T-helper 1 cell (primary cell): ENCODE data around the gene MFAP3L.

ENCODE experiments used
- DNase-seq, 5 donors: peaks; one replicate each; pipeline ENCODE4 v3.0.0-alpha.2; 2012 to 2020

MFAP3L gene

DNA sequence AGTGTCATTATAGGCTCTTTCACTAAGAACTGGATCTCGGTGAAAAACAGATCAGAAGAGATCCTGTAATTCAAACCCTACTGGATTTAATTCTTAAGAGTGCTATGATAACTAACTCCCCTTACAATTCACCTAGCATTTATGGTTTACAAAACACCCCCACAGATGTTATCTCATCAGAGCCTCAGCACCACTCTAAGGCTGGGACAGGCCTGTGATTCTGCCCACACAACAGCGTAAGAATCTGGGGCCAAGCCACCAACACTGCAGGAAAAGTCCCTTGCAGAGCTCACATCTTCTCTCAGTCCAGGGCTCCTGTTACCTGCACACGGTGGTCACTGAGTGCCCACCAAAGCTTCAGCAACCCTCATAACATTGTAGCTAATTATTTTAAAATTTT, 8.9 kb downstream of the MFAP3L start:
- no peak for DNase-seq

DNA sequence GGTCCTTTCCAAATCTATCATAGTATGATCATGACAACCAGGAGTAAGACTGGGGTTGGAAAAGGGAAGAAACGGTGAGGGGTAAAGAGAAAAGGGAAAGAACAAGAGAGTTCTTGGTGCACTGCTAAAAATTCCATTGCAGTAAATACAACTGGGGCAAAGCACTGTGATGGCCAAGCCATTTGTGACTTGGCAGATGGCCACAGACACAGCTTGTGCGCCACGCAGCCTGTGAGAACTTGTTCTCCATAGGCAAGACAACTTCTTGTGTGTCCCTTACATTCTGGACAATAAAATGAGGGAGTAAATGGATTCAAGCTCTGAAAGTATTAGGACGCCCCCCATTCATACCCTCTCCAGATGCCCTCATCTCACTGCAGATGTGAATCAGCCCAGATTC, 10.9 kb downstream of the MFAP3L start:
- no peak for DNase-seq

DNA sequence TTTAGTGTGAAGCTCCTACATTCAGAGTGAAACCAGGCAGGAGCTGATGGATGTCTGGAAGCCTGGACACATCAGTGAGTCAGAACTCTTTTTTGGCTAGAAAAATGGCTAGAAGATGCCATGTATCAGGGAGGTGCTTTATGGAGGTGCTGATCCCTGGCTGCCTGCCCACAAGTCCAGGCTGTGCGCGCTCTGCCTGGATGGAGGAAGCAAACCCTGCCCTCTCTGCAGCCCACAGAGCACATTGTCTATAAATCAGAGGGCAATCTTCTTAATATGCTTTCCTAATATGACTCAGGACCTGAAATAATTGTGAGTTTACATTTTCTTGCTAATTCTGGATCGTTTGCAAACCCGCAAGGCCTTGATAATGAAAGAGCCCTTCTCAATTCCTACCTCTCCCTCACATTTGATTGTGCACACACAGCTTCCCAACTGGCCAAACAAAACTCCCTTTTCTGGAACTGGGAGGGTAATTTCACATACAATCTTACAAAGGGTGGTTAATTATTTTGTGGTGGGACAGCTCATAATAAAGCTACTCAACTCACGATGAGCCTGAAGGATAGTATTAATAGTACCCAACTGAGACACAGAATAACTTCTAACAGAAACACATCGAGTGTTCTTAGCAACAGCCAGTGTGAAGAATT, 11.7 kb downstream of the MFAP3L start:
- DNase-seq = no peak

DNA sequence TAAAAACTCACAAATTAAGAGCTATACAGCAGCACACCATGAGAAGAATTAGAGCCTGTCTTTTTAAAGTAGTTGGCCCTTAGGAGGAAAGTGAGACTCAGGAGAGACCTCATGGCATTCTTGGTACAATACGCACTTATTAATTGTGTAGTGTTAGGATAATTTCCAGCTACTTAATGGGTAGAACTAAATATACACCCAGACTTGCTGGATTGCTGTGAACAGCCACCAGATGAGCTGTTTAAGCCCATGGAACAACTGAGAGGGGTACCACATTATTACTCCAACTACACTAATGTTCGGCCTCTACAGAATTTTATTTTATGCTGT, 13.6 kb downstream of the MFAP3L start:
- DNase-seq = no peak

DNA sequence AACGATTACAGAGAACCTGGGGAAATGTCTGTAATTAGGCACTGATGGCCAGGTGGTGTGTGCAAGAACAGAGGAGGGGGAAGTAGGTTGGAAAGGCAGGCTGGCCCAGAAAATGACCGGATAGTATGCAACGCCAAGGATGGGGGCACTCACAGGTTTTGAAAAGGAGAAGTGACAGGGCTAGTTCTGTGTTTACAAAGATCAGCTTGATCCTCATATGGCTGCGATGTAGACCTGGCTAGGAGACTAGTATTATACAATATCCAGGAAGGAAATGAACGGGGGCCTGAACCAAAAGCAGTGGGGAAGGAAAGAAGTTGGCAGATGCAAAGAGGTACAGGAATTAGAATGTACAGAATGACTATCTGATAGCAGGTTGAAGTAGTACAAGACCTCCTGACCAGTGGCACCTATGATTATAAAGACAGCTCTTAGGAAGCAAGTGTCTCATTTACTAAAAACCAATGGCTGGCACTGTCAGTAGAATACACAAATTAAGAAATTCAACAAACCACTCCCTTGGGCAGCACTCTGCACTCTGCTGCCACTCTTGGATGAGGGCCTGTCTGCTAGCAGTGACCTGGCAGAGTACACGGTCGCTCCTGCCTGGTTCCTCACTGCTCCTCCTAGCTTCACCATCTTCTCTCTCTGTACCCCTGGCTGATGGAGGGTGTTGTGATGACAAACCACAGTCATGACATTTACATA, 14.1 kb downstream of the MFAP3L start:
- no peak for DNase-seq

DNA sequence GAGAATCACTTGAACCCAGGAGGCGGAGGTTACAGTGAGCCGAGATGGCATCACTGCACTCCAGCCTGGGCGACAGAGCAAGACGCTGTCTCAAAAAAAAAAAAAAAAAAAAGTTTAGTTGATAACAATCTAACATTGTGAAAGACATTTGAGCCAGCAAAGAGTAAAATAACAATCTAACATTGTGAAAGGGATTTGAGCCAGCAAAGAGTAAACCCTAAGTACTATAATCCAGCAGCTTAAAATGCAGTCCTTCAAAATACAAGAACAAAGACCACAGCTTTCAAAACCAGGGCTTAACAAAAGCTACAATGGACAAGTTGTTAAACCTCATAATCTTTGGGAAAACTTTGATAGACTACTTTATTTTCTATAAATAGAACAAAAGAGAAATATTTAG, 16.9 kb downstream of the MFAP3L start:
- no peak for DNase-seq

DNA sequence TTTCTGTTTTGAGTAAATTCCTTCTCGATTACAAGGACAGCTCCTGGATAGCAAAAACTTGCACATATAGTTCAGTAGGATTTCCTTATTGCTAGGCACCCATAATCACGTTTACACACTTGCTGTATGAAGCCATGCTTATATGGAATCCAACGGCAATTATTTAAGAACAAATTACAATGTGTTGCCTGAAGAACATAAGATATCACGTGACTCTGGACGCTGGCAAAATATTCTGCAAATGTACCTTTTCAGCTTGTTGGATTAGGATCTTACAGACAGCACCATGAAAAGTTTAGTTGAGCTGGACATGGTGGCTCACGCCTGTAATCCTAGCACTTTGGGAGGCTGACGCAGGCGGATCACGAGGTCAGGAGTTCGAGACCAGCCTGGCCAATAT, 17.4 kb downstream of the MFAP3L start:
- DNase-seq = no peak

DNA sequence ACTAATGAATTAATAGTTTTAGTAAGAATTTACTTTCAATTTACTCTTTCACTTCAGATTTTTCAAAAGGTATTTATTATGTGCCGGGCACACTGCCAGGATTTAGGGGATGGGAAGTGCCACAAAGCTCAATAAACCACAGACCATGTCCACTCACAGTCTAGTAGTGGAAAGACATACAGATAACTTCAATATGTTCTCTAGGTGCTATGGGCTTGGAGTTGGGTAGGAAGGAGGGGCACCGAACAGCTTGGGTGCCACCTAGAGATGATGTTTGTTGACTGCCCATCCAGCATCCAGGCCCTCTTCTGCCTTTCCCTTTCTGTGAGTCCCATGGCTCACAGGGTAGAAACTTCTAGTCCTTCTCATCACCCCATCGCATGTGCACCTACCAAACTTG, 17.8 kb downstream of the MFAP3L start:
- peak in 1 of 5 donors; percentile 14 for DNase-seq

DNA sequence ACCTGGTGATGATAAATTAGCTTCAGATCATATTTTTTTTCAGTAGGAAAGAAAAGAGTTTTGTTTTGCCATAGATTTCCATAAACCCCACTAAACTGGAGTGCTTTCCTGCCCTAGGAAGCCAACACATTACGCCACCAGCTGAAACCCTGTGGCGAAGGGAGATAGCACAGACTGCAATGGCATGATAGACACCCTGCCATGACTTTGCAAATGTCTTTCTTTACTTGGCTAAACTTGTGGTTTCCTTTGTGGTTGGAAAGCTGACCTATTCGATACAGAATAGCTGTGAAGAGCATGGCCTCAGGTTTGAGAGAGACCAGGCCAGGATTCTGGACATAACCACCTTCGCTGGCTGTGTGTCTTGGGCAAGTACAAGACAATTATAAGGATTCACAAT, 19.1 kb downstream of the MFAP3L start:
- DNase-seq = no peak

DNA sequence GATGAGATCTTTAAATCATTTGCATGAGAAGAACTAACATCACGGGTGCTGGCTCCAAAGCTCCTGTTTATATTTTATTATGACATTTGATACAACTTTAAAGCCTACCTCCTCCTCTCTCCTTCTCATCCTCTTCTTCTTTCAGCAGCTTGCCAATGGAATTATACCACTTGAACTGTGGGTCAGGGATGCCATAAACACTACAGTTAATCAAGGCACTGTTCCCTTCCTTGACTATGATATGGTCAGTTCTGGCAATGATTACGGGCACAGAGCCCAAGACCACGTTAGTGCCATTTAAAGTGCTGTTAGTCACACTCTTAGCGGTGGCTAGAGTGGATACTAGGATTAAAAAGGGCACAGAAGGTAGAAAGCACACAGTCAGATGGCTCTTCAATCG, 20.7 kb downstream of the MFAP3L start:
- no peak for DNase-seq

DNA sequence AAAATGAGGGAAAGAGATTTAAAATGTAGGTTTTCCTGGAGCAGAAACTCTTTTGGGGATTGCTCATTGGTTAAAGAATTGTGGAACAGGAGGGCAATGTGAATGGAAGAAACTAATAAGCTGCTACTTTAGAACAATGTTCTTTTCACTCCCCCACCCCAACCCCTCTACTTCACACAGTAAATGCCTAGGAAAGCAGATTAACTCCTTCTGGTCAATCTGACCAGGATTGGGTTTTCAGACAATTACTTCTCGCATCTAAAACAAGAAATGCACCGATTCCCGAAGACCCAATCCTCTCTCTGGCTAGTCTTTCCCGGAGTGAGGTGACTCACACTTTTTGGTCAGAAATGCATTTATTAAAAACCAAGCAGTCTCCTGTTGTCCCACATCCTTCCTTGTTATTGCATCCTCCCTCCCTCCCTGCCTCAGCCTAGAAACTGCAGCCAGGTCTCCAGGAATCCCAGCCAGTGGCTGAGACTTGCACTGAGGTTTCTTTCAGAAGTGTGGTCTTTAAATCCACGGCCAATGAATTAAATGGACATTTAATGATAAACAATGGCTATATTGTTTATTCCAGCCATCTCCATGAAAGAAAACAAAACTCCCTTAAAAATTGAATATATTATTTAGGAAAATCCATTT, 21.4 kb downstream of the MFAP3L start:
- DNase-seq = no peak

DNA sequence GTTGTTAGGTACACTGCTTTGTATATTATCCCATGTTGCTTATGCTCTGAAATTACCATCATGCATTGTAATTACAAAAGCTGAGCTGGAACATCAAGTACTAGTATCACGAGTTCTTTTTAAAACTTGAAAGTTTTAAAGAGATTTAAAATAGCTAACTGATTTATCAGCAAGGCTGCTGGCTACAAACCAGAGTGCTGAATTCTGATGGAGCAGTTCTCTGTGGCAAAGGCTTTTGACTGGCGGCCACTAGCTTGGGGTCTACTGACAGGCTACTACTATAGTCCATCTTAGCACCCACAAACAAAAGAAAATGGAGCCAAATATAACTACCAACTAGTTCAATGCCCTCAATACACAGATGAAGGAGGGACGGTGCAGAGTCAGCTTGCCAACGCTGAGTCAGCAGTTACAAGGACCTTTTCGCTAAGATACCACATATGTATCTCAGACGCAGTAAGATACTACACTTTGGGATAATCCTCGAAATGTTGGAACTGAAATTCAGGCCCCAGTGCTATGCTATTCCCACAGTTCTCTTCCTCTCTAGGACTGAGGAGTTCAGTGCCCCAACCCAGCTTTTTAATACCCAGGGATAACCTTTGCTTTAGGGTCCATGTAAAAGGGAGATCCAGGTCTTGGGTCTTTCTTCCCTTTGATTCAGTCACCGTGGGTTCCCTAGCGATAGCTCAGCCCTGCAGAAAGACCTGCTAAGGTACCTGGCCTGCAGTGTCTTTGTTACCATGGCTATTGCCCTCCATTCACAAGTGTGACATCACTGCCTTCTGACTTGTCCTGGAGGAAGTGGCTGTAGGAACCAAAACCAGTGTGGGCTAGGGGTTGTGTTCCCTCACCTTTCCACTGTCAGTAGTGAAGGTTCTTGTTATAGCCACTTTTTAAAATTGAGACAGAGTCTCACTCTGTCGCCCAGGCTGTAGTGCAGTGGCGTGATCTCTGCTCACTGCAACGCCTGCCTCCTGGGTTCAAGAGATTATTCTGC, 22.8 kb downstream of the MFAP3L start:
- no peak for DNase-seq

DNA sequence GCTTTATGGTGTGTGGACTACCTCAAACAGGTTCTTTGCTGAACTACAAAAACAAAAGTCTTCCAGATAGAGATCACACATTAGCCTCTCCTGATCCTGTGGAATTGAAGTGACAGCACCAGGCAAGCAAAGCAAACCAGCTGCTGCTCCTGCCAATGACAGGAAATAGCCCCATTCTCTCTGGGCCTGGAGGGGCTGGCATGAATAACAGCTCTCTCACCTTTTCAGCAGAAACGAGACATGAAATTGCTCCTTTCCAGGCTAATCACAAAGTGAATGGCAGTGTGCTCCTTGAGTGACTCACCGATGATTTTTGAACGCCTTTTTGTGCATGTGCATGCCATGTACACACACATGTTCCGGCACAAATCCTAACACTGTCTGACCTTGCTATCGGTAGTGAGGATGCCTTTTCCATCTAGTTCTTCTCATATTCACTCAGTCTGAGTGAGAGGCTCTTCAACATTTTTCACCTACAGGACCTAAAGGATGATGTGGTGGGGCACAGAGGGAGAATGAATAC, 24.4 kb downstream of the MFAP3L start:
- no peak for DNase-seq

DNA sequence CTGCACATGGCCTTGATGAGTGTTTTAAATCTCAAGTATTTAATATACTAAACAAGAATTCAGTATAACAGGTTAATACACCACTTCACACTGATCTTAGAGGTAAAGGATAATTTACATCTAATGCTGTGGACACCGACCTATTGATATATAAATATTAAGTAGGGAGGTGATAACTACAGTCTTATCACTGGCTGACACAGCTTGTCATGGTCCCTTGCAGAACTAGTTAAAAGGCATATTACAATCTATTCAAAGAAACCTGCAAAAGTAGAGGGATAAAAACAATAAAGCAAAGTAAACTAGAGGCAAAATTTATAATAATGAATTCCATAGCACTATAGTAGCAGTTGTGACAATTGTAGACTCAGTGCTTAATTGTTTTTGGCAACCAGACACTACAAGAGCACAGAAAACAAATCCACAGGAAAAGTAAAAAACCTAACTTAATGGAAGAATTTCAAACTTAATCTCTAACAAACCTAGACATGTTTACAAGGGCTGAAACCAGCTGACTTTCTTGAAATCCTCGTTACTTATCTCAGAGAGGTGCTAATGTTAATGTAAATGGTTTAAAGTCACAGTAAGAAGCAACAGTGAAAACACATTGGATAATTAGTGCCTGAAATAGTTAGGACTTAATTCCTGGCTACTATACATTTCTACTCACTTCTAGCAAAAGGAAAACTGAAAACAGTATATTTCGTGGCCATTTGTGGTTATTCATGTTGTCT, 25.0 kb downstream of the MFAP3L start:
- no peak for DNase-seq

DNA sequence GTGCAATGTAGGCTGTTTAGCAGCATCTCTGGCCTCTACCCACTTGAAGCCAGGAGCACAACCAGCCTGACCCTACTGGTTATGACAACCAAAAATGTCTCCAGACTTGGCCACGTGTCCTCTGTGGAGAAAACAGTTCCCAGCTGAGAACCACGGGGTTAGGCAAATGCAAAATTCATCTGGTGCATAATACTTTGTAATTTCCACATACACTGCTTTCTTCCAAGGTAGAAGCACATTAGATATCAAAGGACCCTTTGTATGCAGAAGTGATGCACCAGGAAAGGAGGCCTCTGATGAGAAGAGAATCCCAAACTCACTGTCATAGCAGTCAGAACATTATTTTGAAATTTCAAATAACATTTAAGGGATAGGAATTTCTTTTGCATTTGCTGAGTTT, 26.3 kb downstream of the MFAP3L start:
- DNase-seq = no peak

DNA sequence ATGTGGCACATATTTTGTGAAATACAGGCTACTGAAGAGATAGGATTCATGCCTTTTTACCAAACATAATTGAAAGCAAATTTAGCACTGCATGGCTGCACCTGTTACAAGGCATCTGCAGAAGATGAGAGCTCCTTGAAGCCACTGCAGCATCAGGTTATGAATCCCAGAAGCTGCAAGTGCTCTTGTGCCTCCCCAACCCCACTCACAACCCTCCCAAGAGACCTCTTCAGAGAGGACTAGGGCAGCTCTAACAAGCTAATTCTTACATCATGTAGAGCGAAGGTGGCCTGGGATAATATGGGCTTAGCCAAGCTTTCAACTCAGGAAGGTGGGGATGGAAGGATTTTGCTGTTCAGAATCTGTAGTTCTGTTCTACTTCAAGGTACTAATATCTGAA, 27.2 kb downstream of the MFAP3L start:
- DNase-seq = no peak

DNA sequence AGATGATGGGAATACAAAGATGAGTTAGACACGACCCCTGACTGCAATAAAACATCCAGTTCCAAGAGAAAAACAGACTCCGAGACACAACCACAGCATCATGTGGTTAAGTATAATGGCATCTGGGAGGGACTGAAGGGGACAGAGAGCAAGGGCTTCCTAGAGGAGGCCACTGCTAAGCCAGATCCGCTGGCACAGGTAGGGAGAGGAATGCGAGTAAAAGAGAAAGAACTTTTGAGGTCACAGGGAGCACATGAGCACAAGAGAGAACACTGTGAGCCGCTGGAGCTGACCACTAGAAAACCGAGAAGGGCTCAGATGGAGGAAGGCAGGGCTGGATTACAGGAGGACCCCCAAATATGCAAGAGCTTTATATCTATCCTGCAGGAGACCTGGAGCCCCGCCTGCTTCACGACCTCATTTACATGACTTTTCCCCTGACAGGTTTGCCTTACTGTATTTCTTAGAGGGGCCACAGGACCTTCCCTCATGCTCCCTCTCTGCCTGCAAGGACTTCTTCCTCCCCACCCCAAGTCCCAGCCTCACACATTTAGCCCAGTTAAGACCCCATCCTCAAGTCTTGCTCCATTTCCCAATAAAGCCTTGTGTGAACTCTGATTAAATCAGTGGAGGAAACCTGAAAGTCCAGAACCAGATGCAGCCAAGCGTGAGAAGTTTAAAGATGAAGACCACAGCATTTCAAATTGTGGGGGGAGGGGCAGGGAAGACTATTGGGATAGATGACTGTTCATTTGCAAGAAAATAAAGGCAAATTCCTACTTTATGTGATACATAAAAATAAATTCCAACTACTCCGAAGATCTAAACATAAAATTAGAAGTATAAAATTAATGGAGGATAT, 29.6 kb downstream of the MFAP3L start:
- no peak for DNase-seq

DNA sequence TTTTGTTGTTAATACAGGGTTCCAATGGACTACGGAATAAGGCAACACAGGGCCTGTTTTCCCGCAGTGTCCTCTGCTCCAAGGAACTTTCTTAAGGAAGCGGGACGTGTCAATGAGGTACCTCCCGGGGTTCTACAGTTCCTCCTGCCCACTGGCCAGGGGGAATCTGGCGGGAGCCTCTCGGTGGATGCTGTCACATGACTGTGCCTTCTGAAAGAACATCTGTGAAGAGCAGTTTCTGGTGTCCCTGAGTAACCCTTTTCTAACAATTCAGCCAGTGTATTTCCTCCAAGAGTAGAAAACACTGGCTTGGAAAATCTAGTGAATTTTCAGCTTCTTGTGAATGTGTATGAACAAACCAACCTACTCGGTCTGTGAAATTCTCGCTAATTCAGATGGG, 32.7 kb downstream of the MFAP3L start:
- DNase-seq = no peak

DNA sequence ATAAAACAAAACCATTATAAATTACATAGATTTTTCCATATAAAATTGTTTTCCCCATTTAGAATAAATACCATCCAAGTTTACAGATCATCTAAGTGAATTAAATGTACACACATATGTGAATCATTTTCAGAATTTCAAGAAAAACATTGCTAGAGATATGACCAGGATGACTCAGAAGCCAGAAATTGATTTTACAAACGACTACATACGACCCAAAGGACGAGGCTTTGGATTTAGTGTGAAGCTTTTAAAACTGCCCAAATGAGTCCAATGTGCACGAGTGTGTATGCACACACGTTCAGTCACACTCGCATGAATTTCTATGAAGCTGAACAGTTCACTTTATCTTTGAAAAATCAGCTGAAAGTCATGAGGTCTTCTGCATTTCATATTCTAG, 37.9 kb downstream of the MFAP3L start:
- no peak for DNase-seq

DNA sequence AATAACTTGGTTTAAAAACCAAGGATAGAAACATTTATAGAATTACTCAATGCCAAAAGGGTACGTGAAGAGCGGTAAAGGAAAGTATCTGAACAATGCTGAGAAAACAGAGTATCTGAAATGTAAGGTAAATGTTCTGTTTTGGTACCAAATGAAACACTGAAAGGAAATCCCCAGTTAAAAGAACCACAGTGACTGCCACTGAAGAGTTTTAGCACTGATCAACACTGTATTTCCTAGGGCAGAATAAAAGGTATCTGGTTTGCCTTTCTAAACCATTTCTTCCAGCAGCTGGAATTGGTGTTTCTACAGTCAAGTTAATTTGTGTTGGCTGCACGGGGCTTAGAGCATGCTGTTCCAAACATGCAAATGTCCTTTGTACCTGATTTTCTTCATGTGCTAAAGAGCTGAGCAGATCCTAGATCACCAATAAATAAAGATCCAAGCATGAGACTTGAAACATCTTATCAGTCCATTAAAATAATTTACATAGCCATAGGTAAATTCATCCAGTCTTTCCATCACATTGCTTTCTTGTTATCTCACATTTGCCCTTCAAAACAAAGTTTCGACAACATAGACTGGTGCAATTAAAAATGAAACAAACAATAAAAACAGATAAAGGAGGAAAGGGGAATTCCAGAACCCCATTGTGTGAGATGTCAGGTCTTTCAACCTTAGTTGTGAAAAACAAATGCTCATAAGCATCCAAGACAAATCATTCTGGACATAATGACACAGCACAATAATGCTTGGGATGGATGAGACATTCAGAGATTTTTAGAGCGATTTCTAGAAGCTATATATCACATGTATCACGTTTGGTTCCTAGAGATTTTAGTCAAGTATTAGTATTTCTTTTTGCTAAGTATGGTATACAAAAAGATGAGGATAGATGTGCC, 38.6 kb downstream of the MFAP3L start:
- DNase-seq = peak in 1 of 5 donors; percentile 16
